HCT116 (cell line): ENCODE measurements around the gene PKN3. TPM values are rescaled to one million over a fixed set of nuclear protein-coding genes. Genes with fewer than 3 reads are reported as not detected.
A peak's percentile ranks its signal among the peaks of the same experiment; 100 is the strongest.

Experiments used
- ATAC-seq: fragments of 200-7000 bp; cut with Tn5 transposase; 2 replicates; pipeline ENCODE4 v1.9.1; 2020; ENCODE audit warnings: mild to moderate bottlenecking, moderate library complexity
- BruUV-seq: library from RNA; stranded (reverse); fragments of 400-500 nt; replicated peaks from 2 replicates; lab custom pipeline; 2021; lab: Mats Ljungman, UMichigan
- CTCF ChIA-PET: fragments of 300-600 bp; sonication (Branson Sonifier 250); formaldehyde crosslinking; loops from one replicate; lab custom pipeline; 2021; ENCODE audit warnings: antibody characterized with exemption; lab: Charles Lee
- POLR2A ChIA-PET: fragments of 300-600, 350-600 bp; sonication (Branson Sonifier 250); formaldehyde crosslinking; loops from one replicate; lab custom pipeline; 2021; ENCODE audit warnings: antibody characterized with exemption; lab: Charles Lee
- RAD21 ChIA-PET, 2 experiments: fragments of 300-600 bp; sonication (Branson Sonifier 250); formaldehyde crosslinking; loops; one replicate each; lab custom pipeline; 2023; ENCODE audit warnings: low total read pairs in 2 of 2; ENCODE audit not compliant: uncharacterized antibody in 2 of 2, unreplicated experiment in 2 of 2, low non-redundant PET in 1 of 2; lab: Charles Lee
- DNase-seq: peaks from one replicate; pipeline ENCODE4 v3.0.0-alpha.2; 2010; ENCODE audit warnings: low read depth, low spot score
- H2AFZ ChIP-seq: fragments of 200-600 bp; shearing (Covaris generic), sonication (generic); 2 replicates; pipeline ENCODE4 v1.6.1; 2017; ENCODE audit warnings: low read depth, mixed run types, mixed read lengths, antibody characterized with exemption, low read length; ENCODE audit not compliant: poor library complexity, severe bottlenecking
- H3K27ac ChIP-seq: 2 replicates; pipeline ENCODE4 v1.5.1; 2012; ENCODE audit warnings: low read depth, low read length
- H3K27me3 ChIP-seq: fragments of 200-600 bp; sonication (generic); 2 replicates; pipeline ENCODE4 v1.6.1; 2016; ENCODE audit warnings: mixed run types, low read length, mixed read lengths; ENCODE audit not compliant: insufficient read depth
- H3K36me3 ChIP-seq, 2 experiments: fragments of 200-500 bp in 1 of 2; fragments of 200-600 bp in 1 of 2; sonication (Bioruptor generic) in 1 of 2; sonication (generic) in 1 of 2; 2 replicates each; pipeline versions ENCODE4 v1.5.1 to v1.6.1; 2014 to 2016; ENCODE audit warnings: low read length in 2 of 2, inconsistent platforms in 1 of 2, mixed read lengths in 1 of 2, mixed run types in 1 of 2; ENCODE audit not compliant: insufficient read depth in 2 of 2, control insufficient read depth in 1 of 2
- H3K4me1 ChIP-seq, 2 experiments: fragments of 200-600 bp in 1 of 2; sonication (generic) in 1 of 2; 2 replicates each; pipeline versions ENCODE4 v1.5.1 to v1.6.1; 2012 to 2017; ENCODE audit warnings: low read length in 2 of 2, inconsistent platforms in 1 of 2, mild to moderate bottlenecking in 1 of 2, mixed read lengths in 1 of 2, mixed run types in 1 of 2, moderate library complexity in 1 of 2; ENCODE audit not compliant: insufficient read depth in 2 of 2, control insufficient read depth in 1 of 2
- H3K4me2 ChIP-seq: fragments of 200-600 bp; sonication (generic); 2 replicates; pipeline ENCODE4 v1.6.1; 2017; ENCODE audit warnings: mixed run types, low read length, mixed read lengths
- H3K4me3 ChIP-seq, 2 experiments: fragments of 200-600 bp in 1 of 2; sonication (generic) in 1 of 2; replicated peaks in 1 of 2; 2 replicates each; pipeline ENCODE4 v1.5.1; 2011 to 2016; ENCODE audit warnings: low read length in 2 of 2, control low read depth in 1 of 2, low read depth in 1 of 2, mild to moderate bottlenecking in 1 of 2, mixed read lengths in 1 of 2, mixed run types in 1 of 2
- H3K79me2 ChIP-seq: fragments of 200-600 bp; sonication (generic); 2 replicates; pipeline ENCODE4 v1.6.1; 2017; ENCODE audit warnings: mild to moderate bottlenecking, mixed run types, low read length, moderate library complexity, mixed read lengths; ENCODE audit not compliant: insufficient read depth
- H3K9ac ChIP-seq: fragments of 200-600 bp; sonication (generic); 2 replicates; pipeline ENCODE4 v1.6.1; 2016; ENCODE audit warnings: low read length, mixed read lengths
- H3K9me2 ChIP-seq: fragments of 200-600 bp; sonication (generic), shearing (Covaris generic); 2 replicates; pipeline ENCODE4 v1.6.1; 2017; ENCODE audit warnings: mixed run types, mild to moderate bottlenecking, moderate library complexity; ENCODE audit not compliant: insufficient read depth
- H3K9me3 ChIP-seq, 2 experiments: fragments of 200-500 bp in 1 of 2; fragments of 200-600 bp in 1 of 2; sonication (Bioruptor generic) in 1 of 2; sonication (generic) in 1 of 2; 2 replicates each; pipeline ENCODE4 v1.6.1; 2014 to 2017; ENCODE audit warnings: low read length in 2 of 2, mixed read lengths in 2 of 2, inconsistent platforms in 1 of 2, low read depth in 1 of 2, mild to moderate bottlenecking in 1 of 2, mixed run types in 1 of 2, moderate library complexity in 1 of 2; ENCODE audit not compliant: control insufficient read depth in 1 of 2, insufficient read depth in 1 of 2
- H4K20me1 ChIP-seq: fragments of 200-600 bp; sonication (generic), shearing (Covaris generic); 2 replicates; pipeline ENCODE4 v1.6.1; 2017; ENCODE audit warnings: mixed run types, mild to moderate bottlenecking, moderate library complexity; ENCODE audit not compliant: insufficient read depth
- CBX3 ChIP-seq: IDR thresholded peaks from 2 replicates; pipeline ENCODE4 v1.6.1; 2012; ENCODE audit warnings: low read depth
- CEBPB ChIP-seq: IDR thresholded peaks from 2 replicates; pipeline ENCODE4 v1.6.1; 2012; ENCODE audit warnings: low read depth
- EGR1 ChIP-seq: IDR thresholded peaks from 2 replicates; pipeline ENCODE4 v1.6.1; 2012; ENCODE audit warnings: low read depth
- FOSL1 ChIP-seq: IDR thresholded peaks from 2 replicates; pipeline ENCODE4 v1.6.1; 2012; ENCODE audit warnings: low read depth
- POLR2A ChIP-seq: IDR thresholded peaks from 2 replicates; pipeline ENCODE4 v1.7.0; 2011; ENCODE audit warnings: borderline replicate concordance; ENCODE audit not compliant: insufficient read depth, insufficient read length; ENCODE audit errors: extremely low read depth
- POLR2AphosphoS5 ChIP-seq: IDR thresholded peaks from 2 replicates; pipeline ENCODE4 v1.6.1; 2011; ENCODE audit warnings: mild to moderate bottlenecking, low read depth, low read length, moderate library complexity
- RAD21 ChIP-seq: IDR thresholded peaks from 2 replicates; pipeline ENCODE4 v1.6.1; 2012; ENCODE audit warnings: low read depth, mild to moderate bottlenecking
- SIN3A ChIP-seq: IDR thresholded peaks from 2 replicates; pipeline ENCODE4 v1.6.1; 2012; ENCODE audit warnings: low read depth
- SRF ChIP-seq: IDR thresholded peaks from 2 replicates; pipeline ENCODE4 v1.6.1; 2012; ENCODE audit warnings: low read depth
- ZFX ChIP-seq: fragments of 450-650 bp; IDR thresholded peaks from 2 replicates; pipeline ENCODE4 v1.6.1; 2017
- ZNF274 ChIP-seq: fragments of 200-500 bp; sonication (Bioruptor generic); IDR thresholded peaks from 2 replicates; pipeline ENCODE4 v1.6.1; 2014; ENCODE audit warnings: mild to moderate bottlenecking, low read depth, low read length, inconsistent platforms
- intact Hi-C: fragments of 100-400 bp; cut with micrococcal nuclease; formaldehyde crosslinking; loops from 2 replicates; pipeline ENCODE4 v1.10.0; 2022
- total RNA-seq: library from RNA; stranded (reverse); gene quantifications from one replicate; pipeline ENCODE4 v1.2.1, GENCODE V29; 2021; ENCODE audit not compliant: unreplicated experiment
- TF ChIP-seq, protein P1 (sequence below): IDR thresholded peaks from 2 replicates; pipeline ENCODE4 v1.6.1; 2011; ENCODE audit warnings: mild to moderate bottlenecking, low read length, moderate library complexity; ENCODE audit not compliant: insufficient replicate concordance; ENCODE audit errors: extremely low read depth
- TF ChIP-seq, protein P2 (sequence below): IDR thresholded peaks from 2 replicates; pipeline ENCODE4 v1.6.1; 2012; ENCODE audit warnings: low read depth
- TF ChIP-seq, protein P3 (sequence below), 3 experiments: fragments of 200-600 bp in 1 of 3; sonication (generic) in 1 of 3; IDR thresholded peaks in 2 of 3; conservative IDR thresholded peaks in 1 of 3; 2 replicates each; pipeline ENCODE4 v1.5.1; 2012 to 2017; ENCODE audit warnings: low read depth in 2 of 3, low read length in 2 of 3, antibody characterized with exemption in 1 of 3, borderline replicate concordance in 1 of 3, control low read depth in 1 of 3, mild to moderate bottlenecking in 1 of 3, mixed read lengths in 1 of 3, mixed run types in 1 of 3, moderate library complexity in 1 of 3; ENCODE audit not compliant: insufficient read depth in 1 of 3
- TF ChIP-seq, protein P4 (sequence below): IDR thresholded peaks from 2 replicates; pipeline ENCODE4 v1.6.1; 2012

Gene PKN3
- total RNA-seq, 1 experiment from 2014 or later: 37.9 TPM

DNA sequence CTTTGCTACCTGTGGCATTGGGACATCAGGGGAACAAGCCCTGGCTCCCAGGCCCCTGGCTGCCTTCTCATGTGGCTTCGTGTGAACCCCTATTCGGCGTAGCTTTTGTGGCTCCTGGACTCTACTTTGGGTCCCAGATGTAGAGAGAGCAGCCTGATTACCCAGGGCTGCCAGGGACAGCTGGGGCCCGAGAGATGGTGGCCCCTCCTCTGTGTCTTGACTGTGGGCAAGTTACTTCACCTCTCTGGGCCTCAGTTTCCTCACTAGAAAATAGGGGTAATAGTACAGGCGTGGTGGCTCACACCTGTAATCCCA is 2.0 kb downstream of the PKN3 start:
- Histone ChIP-seq H3K4me1 (peaks cover 9 to 25% of the 10 kb centered on the region in 2 experiments), H3K9ac (peak overlapping the region; percentile 95), H3K36me3 (peaks cover 4 to 14% of the 10 kb centered on the region in 2 experiments; a peak in 2 of 4 replicates), H3K4me3 (peak overlapping the region in 1 of 2 experiments; percentile 83; a peak in 1 of 4 replicates), H2AFZ (no peak overlapping the region), H3K27me3 (no peaks in the 10 kb centered on the region), H3K9me3 (no peaks in the 10 kb centered on the region)
- ChIA-PET RAD21 (no interaction called here), CTCF (no interaction called here), POLR2A (interaction anchor here (0.5 kb wide), 1 partner anchor 12 kb away, joined by 3 read pairs; no protein-coding TSS in a partner anchor)
- ATAC-seq (no peak), DNase-seq (no peak)
- intact Hi-C loops: no loop called here
- TF ChIP-seq ZNF274: no peak
- TF ChIP-seq CBX3: no peak
- TF ChIP-seq SIN3A: no peak
- no peak for TF ChIP-seq ZFX
- no peak for TF ChIP-seq SRF
- TF ChIP-seq, protein P1, sequence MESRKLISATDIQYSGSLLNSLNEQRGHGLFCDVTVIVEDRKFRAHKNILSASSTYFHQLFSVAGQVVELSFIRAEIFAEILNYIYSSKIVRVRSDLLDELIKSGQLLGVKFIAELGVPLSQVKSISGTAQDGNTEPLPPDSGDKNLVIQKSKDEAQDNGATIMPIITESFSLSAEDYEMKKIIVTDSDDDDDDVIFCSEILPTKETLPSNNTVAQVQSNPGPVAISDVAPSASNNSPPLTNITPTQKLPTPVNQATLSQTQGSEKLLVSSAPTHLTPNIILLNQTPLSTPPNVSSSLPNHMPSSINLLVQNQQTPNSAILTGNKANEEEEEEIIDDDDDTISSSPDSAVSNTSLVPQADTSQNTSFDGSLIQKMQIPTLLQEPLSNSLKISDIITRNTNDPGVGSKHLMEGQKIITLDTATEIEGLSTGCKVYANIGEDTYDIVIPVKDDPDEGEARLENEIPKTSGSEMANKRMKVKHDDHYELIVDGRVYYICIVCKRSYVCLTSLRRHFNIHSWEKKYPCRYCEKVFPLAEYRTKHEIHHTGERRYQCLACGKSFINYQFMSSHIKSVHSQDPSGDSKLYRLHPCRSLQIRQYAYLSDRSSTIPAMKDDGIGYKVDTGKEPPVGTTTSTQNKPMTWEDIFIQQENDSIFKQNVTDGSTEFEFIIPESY: no peak
- TF ChIP-seq, protein P2, sequence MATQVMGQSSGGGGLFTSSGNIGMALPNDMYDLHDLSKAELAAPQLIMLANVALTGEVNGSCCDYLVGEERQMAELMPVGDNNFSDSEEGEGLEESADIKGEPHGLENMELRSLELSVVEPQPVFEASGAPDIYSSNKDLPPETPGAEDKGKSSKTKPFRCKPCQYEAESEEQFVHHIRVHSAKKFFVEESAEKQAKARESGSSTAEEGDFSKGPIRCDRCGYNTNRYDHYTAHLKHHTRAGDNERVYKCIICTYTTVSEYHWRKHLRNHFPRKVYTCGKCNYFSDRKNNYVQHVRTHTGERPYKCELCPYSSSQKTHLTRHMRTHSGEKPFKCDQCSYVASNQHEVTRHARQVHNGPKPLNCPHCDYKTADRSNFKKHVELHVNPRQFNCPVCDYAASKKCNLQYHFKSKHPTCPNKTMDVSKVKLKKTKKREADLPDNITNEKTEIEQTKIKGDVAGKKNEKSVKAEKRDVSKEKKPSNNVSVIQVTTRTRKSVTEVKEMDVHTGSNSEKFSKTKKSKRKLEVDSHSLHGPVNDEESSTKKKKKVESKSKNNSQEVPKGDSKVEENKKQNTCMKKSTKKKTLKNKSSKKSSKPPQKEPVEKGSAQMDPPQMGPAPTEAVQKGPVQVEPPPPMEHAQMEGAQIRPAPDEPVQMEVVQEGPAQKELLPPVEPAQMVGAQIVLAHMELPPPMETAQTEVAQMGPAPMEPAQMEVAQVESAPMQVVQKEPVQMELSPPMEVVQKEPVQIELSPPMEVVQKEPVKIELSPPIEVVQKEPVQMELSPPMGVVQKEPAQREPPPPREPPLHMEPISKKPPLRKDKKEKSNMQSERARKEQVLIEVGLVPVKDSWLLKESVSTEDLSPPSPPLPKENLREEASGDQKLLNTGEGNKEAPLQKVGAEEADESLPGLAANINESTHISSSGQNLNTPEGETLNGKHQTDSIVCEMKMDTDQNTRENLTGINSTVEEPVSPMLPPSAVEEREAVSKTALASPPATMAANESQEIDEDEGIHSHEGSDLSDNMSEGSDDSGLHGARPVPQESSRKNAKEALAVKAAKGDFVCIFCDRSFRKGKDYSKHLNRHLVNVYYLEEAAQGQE: no peak
- no peak for TF ChIP-seq RAD21
- TF ChIP-seq, protein P3, sequence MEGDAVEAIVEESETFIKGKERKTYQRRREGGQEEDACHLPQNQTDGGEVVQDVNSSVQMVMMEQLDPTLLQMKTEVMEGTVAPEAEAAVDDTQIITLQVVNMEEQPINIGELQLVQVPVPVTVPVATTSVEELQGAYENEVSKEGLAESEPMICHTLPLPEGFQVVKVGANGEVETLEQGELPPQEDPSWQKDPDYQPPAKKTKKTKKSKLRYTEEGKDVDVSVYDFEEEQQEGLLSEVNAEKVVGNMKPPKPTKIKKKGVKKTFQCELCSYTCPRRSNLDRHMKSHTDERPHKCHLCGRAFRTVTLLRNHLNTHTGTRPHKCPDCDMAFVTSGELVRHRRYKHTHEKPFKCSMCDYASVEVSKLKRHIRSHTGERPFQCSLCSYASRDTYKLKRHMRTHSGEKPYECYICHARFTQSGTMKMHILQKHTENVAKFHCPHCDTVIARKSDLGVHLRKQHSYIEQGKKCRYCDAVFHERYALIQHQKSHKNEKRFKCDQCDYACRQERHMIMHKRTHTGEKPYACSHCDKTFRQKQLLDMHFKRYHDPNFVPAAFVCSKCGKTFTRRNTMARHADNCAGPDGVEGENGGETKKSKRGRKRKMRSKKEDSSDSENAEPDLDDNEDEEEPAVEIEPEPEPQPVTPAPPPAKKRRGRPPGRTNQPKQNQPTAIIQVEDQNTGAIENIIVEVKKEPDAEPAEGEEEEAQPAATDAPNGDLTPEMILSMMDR (IDR thresholded peaks at IDR 0.05 in 2 of 3, conservative IDR thresholded peaks at IDR 0.05 in 1 of 3; ENCODE audit: borderline replicate concordance in 1 of 3, insufficient read depth in 1 of 3, low read depth in 2 of 3, low read length in 2 of 3): no peak
- no peak for TF ChIP-seq FOSL1
- TF ChIP-seq CEBPB: no peak
- TF ChIP-seq EGR1: no peak
- TF ChIP-seq, protein P4, sequence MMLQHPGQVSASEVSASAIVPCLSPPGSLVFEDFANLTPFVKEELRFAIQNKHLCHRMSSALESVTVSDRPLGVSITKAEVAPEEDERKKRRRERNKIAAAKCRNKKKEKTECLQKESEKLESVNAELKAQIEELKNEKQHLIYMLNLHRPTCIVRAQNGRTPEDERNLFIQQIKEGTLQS: no peak
- no peak for TF ChIP-seq POLR2A
- TF ChIP-seq POLR2AphosphoS5: no peak
- TF ChIP-seq, all 23 proteins: peak for 0
- Histone ChIP-seq H4K20me1 (no peaks in the 10 kb centered on the region), H3K27ac (peak overlapping the region; percentile 87), H3K9me2 (no peaks in the 10 kb centered on the region), H3K4me2 (peak overlapping the region; percentile 90), H3K79me2 (peaks cover 27% of the 10 kb centered on the region)
- BruUV-seq: no TSS peak
